HL-60 (cell line): ENCODE results near the gene ZFHX3.

Experiments used
- GABPA ChIP-seq: IDR thresholded peaks from 2 replicates; pipeline ENCODE4 v1.6.1; 2012; ENCODE audit warnings: low read depth
- POLR2AphosphoS5 ChIP-seq: IDR thresholded peaks from 2 replicates; pipeline ENCODE4 v1.6.1; 2012; ENCODE audit warnings: low read depth
- SPI1 ChIP-seq: IDR thresholded peaks from 2 replicates; pipeline ENCODE4 v1.6.1; 2012; ENCODE audit warnings: low read depth, mild to moderate bottlenecking, borderline replicate concordance
- TF ChIP-seq, protein P1 (sequence below): IDR thresholded peaks from one replicate; pipeline ENCODE4 v1.5.1; 2011; ENCODE audit warnings: low read length, control low read depth, inconsistent platforms; ENCODE audit not compliant: insufficient read depth
- TF ChIP-seq, protein P2 (sequence below): IDR thresholded peaks from 2 replicates; pipeline ENCODE4 v1.6.1; 2012; ENCODE audit warnings: low read depth; ENCODE audit not compliant: insufficient replicate concordance

DNA sequence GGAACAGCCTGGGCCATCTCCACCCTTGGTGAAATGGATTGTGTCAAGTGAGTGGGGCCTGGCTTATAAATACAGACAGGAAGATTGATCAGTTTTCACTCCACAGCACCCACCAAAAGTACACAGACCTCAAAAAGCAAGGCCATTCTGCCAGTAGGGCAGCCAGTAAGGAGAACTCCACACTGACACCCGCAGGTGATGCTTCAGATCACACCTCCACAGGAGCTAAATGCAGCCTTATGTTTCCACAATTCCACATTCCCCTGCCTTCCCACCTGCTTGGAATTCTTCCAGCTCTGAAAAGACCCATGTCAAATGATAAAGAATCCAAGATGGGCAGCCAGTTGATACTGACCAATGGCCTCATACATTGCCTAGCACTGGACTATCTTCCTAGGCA, 191.1 kb downstream of the ZFHX3 start:
- TF ChIP-seq, protein P1, sequence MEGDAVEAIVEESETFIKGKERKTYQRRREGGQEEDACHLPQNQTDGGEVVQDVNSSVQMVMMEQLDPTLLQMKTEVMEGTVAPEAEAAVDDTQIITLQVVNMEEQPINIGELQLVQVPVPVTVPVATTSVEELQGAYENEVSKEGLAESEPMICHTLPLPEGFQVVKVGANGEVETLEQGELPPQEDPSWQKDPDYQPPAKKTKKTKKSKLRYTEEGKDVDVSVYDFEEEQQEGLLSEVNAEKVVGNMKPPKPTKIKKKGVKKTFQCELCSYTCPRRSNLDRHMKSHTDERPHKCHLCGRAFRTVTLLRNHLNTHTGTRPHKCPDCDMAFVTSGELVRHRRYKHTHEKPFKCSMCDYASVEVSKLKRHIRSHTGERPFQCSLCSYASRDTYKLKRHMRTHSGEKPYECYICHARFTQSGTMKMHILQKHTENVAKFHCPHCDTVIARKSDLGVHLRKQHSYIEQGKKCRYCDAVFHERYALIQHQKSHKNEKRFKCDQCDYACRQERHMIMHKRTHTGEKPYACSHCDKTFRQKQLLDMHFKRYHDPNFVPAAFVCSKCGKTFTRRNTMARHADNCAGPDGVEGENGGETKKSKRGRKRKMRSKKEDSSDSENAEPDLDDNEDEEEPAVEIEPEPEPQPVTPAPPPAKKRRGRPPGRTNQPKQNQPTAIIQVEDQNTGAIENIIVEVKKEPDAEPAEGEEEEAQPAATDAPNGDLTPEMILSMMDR, result peak; percentile 16
- TF ChIP-seq, protein P2, sequence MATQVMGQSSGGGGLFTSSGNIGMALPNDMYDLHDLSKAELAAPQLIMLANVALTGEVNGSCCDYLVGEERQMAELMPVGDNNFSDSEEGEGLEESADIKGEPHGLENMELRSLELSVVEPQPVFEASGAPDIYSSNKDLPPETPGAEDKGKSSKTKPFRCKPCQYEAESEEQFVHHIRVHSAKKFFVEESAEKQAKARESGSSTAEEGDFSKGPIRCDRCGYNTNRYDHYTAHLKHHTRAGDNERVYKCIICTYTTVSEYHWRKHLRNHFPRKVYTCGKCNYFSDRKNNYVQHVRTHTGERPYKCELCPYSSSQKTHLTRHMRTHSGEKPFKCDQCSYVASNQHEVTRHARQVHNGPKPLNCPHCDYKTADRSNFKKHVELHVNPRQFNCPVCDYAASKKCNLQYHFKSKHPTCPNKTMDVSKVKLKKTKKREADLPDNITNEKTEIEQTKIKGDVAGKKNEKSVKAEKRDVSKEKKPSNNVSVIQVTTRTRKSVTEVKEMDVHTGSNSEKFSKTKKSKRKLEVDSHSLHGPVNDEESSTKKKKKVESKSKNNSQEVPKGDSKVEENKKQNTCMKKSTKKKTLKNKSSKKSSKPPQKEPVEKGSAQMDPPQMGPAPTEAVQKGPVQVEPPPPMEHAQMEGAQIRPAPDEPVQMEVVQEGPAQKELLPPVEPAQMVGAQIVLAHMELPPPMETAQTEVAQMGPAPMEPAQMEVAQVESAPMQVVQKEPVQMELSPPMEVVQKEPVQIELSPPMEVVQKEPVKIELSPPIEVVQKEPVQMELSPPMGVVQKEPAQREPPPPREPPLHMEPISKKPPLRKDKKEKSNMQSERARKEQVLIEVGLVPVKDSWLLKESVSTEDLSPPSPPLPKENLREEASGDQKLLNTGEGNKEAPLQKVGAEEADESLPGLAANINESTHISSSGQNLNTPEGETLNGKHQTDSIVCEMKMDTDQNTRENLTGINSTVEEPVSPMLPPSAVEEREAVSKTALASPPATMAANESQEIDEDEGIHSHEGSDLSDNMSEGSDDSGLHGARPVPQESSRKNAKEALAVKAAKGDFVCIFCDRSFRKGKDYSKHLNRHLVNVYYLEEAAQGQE, result no peak
- TF ChIP-seq POLR2AphosphoS5 (no peak), SPI1 (no peak), GABPA (no peak)
